Camera-type eye (tissue), 1 donor: Measurements from ENCODE around the gene ZNF48. TPM values are rescaled to one million over a fixed set of nuclear protein-coding genes. Genes with fewer than 3 reads are reported as not detected.

Experiments
- total RNA-seq: library from RNA; depleted of rRNA; stranded (reverse); fragments of >200 nt; gene quantifications from one replicate; pipeline ENCODE4 v1.2.3, GENCODE V29; 2014

Gene ZNF48
- total RNA-seq: 18.3 TPM

GRCh38 chr16:30395155-30395991 is at the start of gene ZNF48:
TSS of gene ZNF48 (plus strand) at chr16:30395420. CDS start at chr16:30395795, 375 bp downstream.

GRCh38 chr16:30355144-30355953 is 39.9 kb upstream of the ZNF48 start, which contains the start of gene CD2BP2:
TSS of gene CD2BP2 (minus strand) at chr16:30355308. CDS start at chr16:30354681, 627 bp downstream.

GRCh38 chr16:30370456-30371247 is 24.6 kb upstream of the ZNF48 start, which contains the start of gene TBC1D10B:
TSS of gene TBC1D10B (minus strand) at chr16:30370494. CDS start at chr16:30370183, 311 bp downstream.

GRCh38 chr16:30374538-30374937 is 20.7 kb upstream of the ZNF48 start, which contains the start of gene MYL11:
TSS of gene MYL11 (plus strand) at chr16:30374802. CDS start at chr16:30374858, 56 bp downstream.

GRCh38 chr16:30382111-30382881 is 12.9 kb upstream of the ZNF48 start, which contains the start of gene SEPTIN1:
TSS of gene SEPTIN1 (minus strand) at chr16:30382561. CDS start at chr16:30382542, 19 bp downstream.

GRCh38 chr16:30407102-30407803 is 12.0 kb downstream of the ZNF48 start, which contains the start of gene ZNF771:
TSS of gene ZNF771 (plus strand) at chr16:30407606. CDS start at chr16:30408054, 448 bp downstream.

GRCh38 chr16:30429678-30430427 is 34.6 kb downstream of the ZNF48 start, which contains the start of gene DCTPP1:
TSS of gene DCTPP1 (minus strand) at chr16:30430030. CDS start at chr16:30429980, 50 bp downstream.

GRCh38 chr16:30445408-30446202 is 50.4 kb downstream of the ZNF48 start, which contains the start of gene SEPHS2:
TSS of gene SEPHS2 (minus strand) at chr16:30445874. CDS start at chr16:30445727, 147 bp downstream.

Other genes starting within 250 kb of the ZNF48 start
- 13.0 TPM for gene CORO1A, start 211.8 kb upstream of the ZNF48 start, total RNA-seq
- 50.9 TPM for gene BOLA2B, start 201.8 kb upstream of the ZNF48 start, total RNA-seq
- 11.5 TPM for gene SLX1A, start 201.5 kb upstream of the ZNF48 start, total RNA-seq
- gene SULT1A3, start 196.2 kb upstream of the ZNF48 start, total RNA-seq: 10.4 TPM
- gene NPIPB13, start 146.9 kb upstream of the ZNF48 start, total RNA-seq: not detected
- gene CD2BP2, start 40.1 kb upstream of the ZNF48 start, total RNA-seq: 38.5 TPM
- gene TBC1D10B, start 24.9 kb upstream of the ZNF48 start, total RNA-seq: 38.1 TPM
- gene MYL11, start 20.6 kb upstream of the ZNF48 start, total RNA-seq: 194 TPM
- gene SEPTIN1, start 12.9 kb upstream of the ZNF48 start, total RNA-seq: 0.44 TPM
- 8.4 TPM for gene ZNF771, start 12.2 kb downstream of the ZNF48 start, total RNA-seq
- 20.0 TPM for gene DCTPP1, start 34.6 kb downstream of the ZNF48 start, total RNA-seq
- gene SEPHS2, start 50.5 kb downstream of the ZNF48 start, total RNA-seq: 17.2 TPM
- gene ITGAL, start 77.3 kb downstream of the ZNF48 start, total RNA-seq: 3.8 TPM
- gene ZNF768, start 131.1 kb downstream of the ZNF48 start, total RNA-seq: 26.4 TPM
- 18.6 TPM for gene ZNF747, start 139.4 kb downstream of the ZNF48 start, total RNA-seq
- 17.8 TPM for gene ZNF764, start 163.0 kb downstream of the ZNF48 start, total RNA-seq
- gene ZNF688, start 176.3 kb downstream of the ZNF48 start, total RNA-seq: 9.2 TPM
- gene ZNF785, start 190.3 kb downstream of the ZNF48 start, total RNA-seq: 30.5 TPM
- gene ZNF689, start 215.0 kb downstream of the ZNF48 start, total RNA-seq: 8.2 TPM